ENCODE data around the gene CNGB1. TPM values are rescaled to one million over a fixed set of nuclear protein-coding genes. Genes with fewer than 3 reads are reported as not detected.

CNGB1 gene
- total RNA-seq, 4 donors from 2014 or later: 1.1 to 2.8 TPM; not detected in 2

GRCh38 chr16:57995721-57996405, 24.9 kb upstream of the CNGB1 start:
- TF ChIP-seq POLR2A (IDR thresholded peaks at IDR 0.05): no peak
- TF ChIP-seq CTCF (IDR thresholded peaks at IDR 0.05): no peak
- no peak for DNase-seq
- Histone ChIP-seq H3K27me3 (no peaks in the 10 kb centered on the region), H3K9me3 (no peaks in the 10 kb centered on the region), H3K4me1 (peaks cover 0 to 18% (median 5%) of the 10 kb centered on the region in 4 donors), H3K27ac (no peak overlapping the region), H3K4me3 (no peak overlapping the region), H3K36me3 (peaks cover 0 to 27% (median 0%) of the 10 kb centered on the region in 3 donors)

GRCh38 chr16:57994778-57995177, 23.9 kb upstream of the CNGB1 start:
- peak in 2 of 3 donors; percentile 58 to 73 for DNase-seq

GRCh38 chr16:57994361-57994760, 23.4 kb upstream of the CNGB1 start:
- H3K4me1 ChIP-seq: peaks cover 0 to 13% (median 1%) of the 10 kb centered on the region in 4 donors
- H3K27me3 ChIP-seq: no peaks in the 10 kb centered on the region
- peaks cover 0 to 27% (median 0%) of the 10 kb centered on the region in 3 donors for H3K36me3 ChIP-seq
- no peak for DNase-seq
- no peak overlapping the region for H3K4me3 ChIP-seq
- no peaks in the 10 kb centered on the region for H3K9me3 ChIP-seq
- TF ChIP-seq CTCF (IDR thresholded peaks at IDR 0.05) (no peak), POLR2A (IDR thresholded peaks at IDR 0.05) (no peak)
- no peak overlapping the region for H3K27ac ChIP-seq

More at GRCh38 chr16:57994778-57995177, 23.9 kb upstream of the CNGB1 start:
- H3K4me1 ChIP-seq: peaks cover 0 to 17% (median 5%) of the 10 kb centered on the region in 4 donors
- no peaks in the 10 kb centered on the region for H3K27me3 ChIP-seq
- H3K9me3 ChIP-seq: no peaks in the 10 kb centered on the region
- H3K27ac ChIP-seq: no peak overlapping the region
- H3K36me3 ChIP-seq: peaks cover 0 to 27% (median 0%) of the 10 kb centered on the region in 3 donors
- H3K4me3 ChIP-seq: no peak overlapping the region
- TF ChIP-seq POLR2A (IDR thresholded peaks at IDR 0.05) (no peak), CTCF (IDR thresholded peaks at IDR 0.05) (peak in 4 of 6 experiments; percentile 16 to 35 (median 32))

GRCh38 chr16:57993897-57994296, 23.0 kb upstream of the CNGB1 start:
- Histone ChIP-seq H3K27me3 (no peaks in the 10 kb centered on the region), H3K27ac (no peak overlapping the region), H3K36me3 (peaks cover 0 to 27% (median 0%) of the 10 kb centered on the region in 3 donors), H3K9me3 (no peaks in the 10 kb centered on the region), H3K4me1 (peaks cover 0 to 8% (median 0%) of the 10 kb centered on the region in 4 donors), H3K4me3 (no peak overlapping the region)
- TF ChIP-seq CTCF (IDR thresholded peaks at IDR 0.05) (no peak), POLR2A (IDR thresholded peaks at IDR 0.05) (no peak)
- no peak for DNase-seq

GRCh38 chr16:57993438-57993837, 22.5 kb upstream of the CNGB1 start:
- no peak overlapping the region for H3K27ac ChIP-seq

More at GRCh38 chr16:57993438-57993837, 22.5 kb upstream of the CNGB1 start:
- Histone ChIP-seq H3K4me1 (peaks cover 0 to 4% (median 0%) of the 10 kb centered on the region in 4 donors), H3K9me3 (no peaks in the 10 kb centered on the region), H3K27me3 (no peaks in the 10 kb centered on the region), H3K36me3 (peaks cover 0 to 27% (median 0%) of the 10 kb centered on the region in 3 donors), H3K4me3 (no peak overlapping the region)
- no peak for TF ChIP-seq CTCF (IDR thresholded peaks at IDR 0.05)
- DNase-seq: no peak

Data from Peyer's patch (tissue), 4 donors.